Activated T-cell treated with anti-CD3 and anti-CD28 coated beads, Interleukin-2, amount 50 U/mL, for 72 hours (primary cell): ENCODE results near the gene SLC1A1. TPM values are rescaled to one million over a fixed set of nuclear protein-coding genes. Genes with fewer than 3 reads are reported as not detected.
"Not testable (repeated sequence)": the region's sequence is repeated elsewhere in the genome, so short reads cannot be mapped to it uniquely, and the experiment has no call there.

ENCODE experiments used
- ATAC-seq, 2 donors: fragments of 150-1000 bp; cut with Tn5 transposase; replicated peaks in 1 of 2; 2 replicates each; pipeline ENCODE4 v1.10.0; 2021; ENCODE audit warnings: moderate library complexity in 2 of 2, mild to moderate bottlenecking in 1 of 2
- DNase-seq, 2 donors: peaks; one replicate each; pipeline ENCODE4 v3.0.0; 2021 to 2022; ENCODE audit warnings: mixed read lengths in 1 of 2
- H3K27ac Mint-ChIP-seq: one replicate; pipeline ENCODE4 v1.8.0; 2022; ENCODE audit warnings: mild to moderate bottlenecking, moderate library complexity, mixed read lengths
- H3K27me3 Mint-ChIP-seq: one replicate; pipeline ENCODE4 v1.8.0; 2022; ENCODE audit warnings: low read depth, mixed read lengths
- H3K36me3 Mint-ChIP-seq, 2 donors: one replicate each; pipeline ENCODE4 v1.8.0; 2022; ENCODE audit warnings: mixed read lengths in 2 of 2, mild to moderate bottlenecking in 1 of 2; ENCODE audit not compliant: insufficient read depth in 2 of 2
- H3K4me1 Mint-ChIP-seq: one replicate; pipeline ENCODE4 v1.8.0; 2022; ENCODE audit warnings: low read depth, mixed read lengths
- H3K4me3 Mint-ChIP-seq, 2 donors: one replicate each; pipeline ENCODE4 v1.8.0; 2022; ENCODE audit warnings: mild to moderate bottlenecking in 2 of 2, mixed read lengths in 2 of 2, moderate library complexity in 2 of 2
- H3K9me3 Mint-ChIP-seq, 2 donors: one replicate each; pipeline ENCODE4 v1.8.0; 2022; ENCODE audit warnings: mixed read lengths in 2 of 2
- total RNA-seq, 2 donors: library from RNA; stranded (reverse); gene quantifications; one replicate each; pipeline ENCODE4 v1.2.3, GENCODE V29; 2022

The SLC1A1 gene
- total RNA-seq, 2 donors from 2014 or later, result 0.14 to 0.23 TPM

GRCh38 chr9:4537581-4537980, 47.3 kb downstream of the SLC1A1 start:
- no peak for ATAC-seq
- Mint-ChIP-seq H3K27me3 (no peaks in the 10 kb centered on the region), H3K27ac (no peak overlapping the region)

GRCh38 chr9:4538107-4538506, 47.8 kb downstream of the SLC1A1 start:
- ATAC-seq (no peak), DNase-seq (no peak)
- Mint-ChIP-seq H3K4me1 (peaks cover 9% of the 10 kb centered on the region), H3K27me3 (no peaks in the 10 kb centered on the region), H3K4me3 (no peak overlapping the region), H3K27ac (no peak overlapping the region), H3K9me3 (peaks cover 1 to 2% of the 10 kb centered on the region in 2 donors), H3K36me3 (peaks cover 0 to 2% of the 10 kb centered on the region in 2 donors)

More at GRCh38 chr9:4537581-4537980, 47.3 kb downstream of the SLC1A1 start:
- H3K36me3 Mint-ChIP-seq, result peaks cover 0 to 2% of the 10 kb centered on the region in 2 donors
- no peak for DNase-seq
- H3K9me3 Mint-ChIP-seq, result peaks cover 2 to 3% of the 10 kb centered on the region in 2 donors
- no peak overlapping the region for H3K4me3 Mint-ChIP-seq
- H3K4me1 Mint-ChIP-seq, result peaks cover 9% of the 10 kb centered on the region

GRCh38 chr9:4538621-4539020, 48.4 kb downstream of the SLC1A1 start:
- no peak for DNase-seq

GRCh38 chr9:4540425-4540824, 50.2 kb downstream of the SLC1A1 start:
- ATAC-seq (no peak), DNase-seq (no peak)
- Mint-ChIP-seq H3K27me3 (no peaks in the 10 kb centered on the region), H3K27ac (no peak overlapping the region), H3K9me3 (peaks cover 0 to 2% of the 10 kb centered on the region in 2 donors), H3K36me3 (peaks cover 0 to 2% of the 10 kb centered on the region in 2 donors), H3K4me3 (no peak overlapping the region), H3K4me1 (no peaks in the 10 kb centered on the region)

More at GRCh38 chr9:4538621-4539020, 48.4 kb downstream of the SLC1A1 start:
- Mint-ChIP-seq H3K4me3 (no peak overlapping the region), H3K36me3 (peaks cover 0 to 2% of the 10 kb centered on the region in 2 donors), H3K9me3 (peaks cover 1 to 2% of the 10 kb centered on the region in 2 donors), H3K27ac (no peak overlapping the region), H3K27me3 (no peaks in the 10 kb centered on the region), H3K4me1 (peaks cover 7% of the 10 kb centered on the region)
- ATAC-seq, result no peak

- Mint-ChIP-seq H3K27ac (no peak overlapping the region), H3K9me3 (peaks cover 0 to 2% of the 10 kb centered on the region in 2 donors), H3K36me3 (peaks cover 0 to 2% of the 10 kb centered on the region in 2 donors), H3K4me1 (no peaks in the 10 kb centered on the region), H3K4me3 (no peak overlapping the region), H3K27me3 (no peaks in the 10 kb centered on the region)
- DNase-seq (no peak), ATAC-seq (no peak)
Observed at GRCh38 chr9:4541281-4541680, 51.0 kb downstream of the SLC1A1 start.

- H3K27ac Mint-ChIP-seq, result no peak overlapping the region
- H3K4me3 Mint-ChIP-seq, result no peak overlapping the region
- H3K36me3 Mint-ChIP-seq, result peaks cover 0 to 2% of the 10 kb centered on the region in 2 donors
- DNase-seq (no peak), ATAC-seq (no peak)
- H3K27me3 Mint-ChIP-seq, result no peaks in the 10 kb centered on the region
- H3K9me3 Mint-ChIP-seq, result peaks cover 0 to 2% of the 10 kb centered on the region in 2 donors
- H3K4me1 Mint-ChIP-seq, result no peaks in the 10 kb centered on the region
Observed at GRCh38 chr9:4541856-4542255, 51.6 kb downstream of the SLC1A1 start.

- not testable (repeated sequence) for ATAC-seq, H3K4me3 Mint-ChIP-seq, H3K36me3 Mint-ChIP-seq, H3K27ac Mint-ChIP-seq, DNase-seq, H3K9me3 Mint-ChIP-seq, H3K27me3 Mint-ChIP-seq
- H3K4me1 Mint-ChIP-seq, result peaks cover 15% of the 10 kb centered on the region
Observed at GRCh38 chr9:4544714-4545113, 54.4 kb downstream of the SLC1A1 start.

- no peak overlapping the region for H3K4me3 Mint-ChIP-seq
- ATAC-seq (no peak), DNase-seq (no peak)
- H3K27me3 Mint-ChIP-seq, result no peaks in the 10 kb centered on the region
- no peak overlapping the region for H3K27ac Mint-ChIP-seq
- H3K9me3 Mint-ChIP-seq, result peaks cover 0 to 2% of the 10 kb centered on the region in 2 donors
- H3K36me3 Mint-ChIP-seq, result peaks cover 0 to 2% of the 10 kb centered on the region in 2 donors
- peaks cover 31% of the 10 kb centered on the region for H3K4me1 Mint-ChIP-seq
Observed at GRCh38 chr9:4547016-4547415, 56.7 kb downstream of the SLC1A1 start.

GRCh38 chr9:4548811-4549725, 58.8 kb downstream of the SLC1A1 start:
- DNase-seq, result no peak
- peaks cover 33% of the 10 kb centered on the region for H3K4me1 Mint-ChIP-seq
- no peak overlapping the region for H3K4me3 Mint-ChIP-seq
- H3K27me3 Mint-ChIP-seq, result no peaks in the 10 kb centered on the region
- H3K27ac Mint-ChIP-seq, result no peak overlapping the region
- H3K36me3 Mint-ChIP-seq, result peaks cover 0 to 2% of the 10 kb centered on the region in 2 donors
- no peak for ATAC-seq
- H3K9me3 Mint-ChIP-seq, result peaks cover 0 to 2% of the 10 kb centered on the region in 2 donors

- H3K27me3 Mint-ChIP-seq, result no peaks in the 10 kb centered on the region
- H3K36me3 Mint-ChIP-seq, result peaks cover 0 to 2% of the 10 kb centered on the region in 2 donors
- no peak for ATAC-seq
- no peak overlapping the region for H3K4me3 Mint-ChIP-seq
- peaks cover 0 to 2% of the 10 kb centered on the region in 2 donors for H3K9me3 Mint-ChIP-seq
- H3K27ac Mint-ChIP-seq, result no peak overlapping the region
- peaks cover 41% of the 10 kb centered on the region for H3K4me1 Mint-ChIP-seq
- no peak for DNase-seq
Observed at GRCh38 chr9:4549751-4550295, 59.6 kb downstream of the SLC1A1 start.

- DNase-seq, result no peak
- H3K9me3 Mint-ChIP-seq, result no peaks in the 10 kb centered on the region
- peak; percentile 22 to 60 for ATAC-seq
- no peak overlapping the region for H3K27ac Mint-ChIP-seq
- no peaks in the 10 kb centered on the region for H3K36me3 Mint-ChIP-seq
- no peaks in the 10 kb centered on the region for H3K27me3 Mint-ChIP-seq
- peaks cover 45% of the 10 kb centered on the region for H3K4me1 Mint-ChIP-seq
- H3K4me3 Mint-ChIP-seq, result no peak overlapping the region
Observed at GRCh38 chr9:4550777-4551484, 60.7 kb downstream of the SLC1A1 start.

- ATAC-seq (no peak), DNase-seq (no peak)
- Mint-ChIP-seq H3K4me1 (peaks cover 37% of the 10 kb centered on the region), H3K27me3 (no peaks in the 10 kb centered on the region), H3K27ac (no peak overlapping the region), H3K36me3 (no peaks in the 10 kb centered on the region), H3K4me3 (no peak overlapping the region), H3K9me3 (no peaks in the 10 kb centered on the region)
Observed at GRCh38 chr9:4553951-4554381, 63.7 kb downstream of the SLC1A1 start.

GRCh38 chr9:4555236-4555635, 65.0 kb downstream of the SLC1A1 start:
- ATAC-seq (no peak), DNase-seq (no peak)
- no peaks in the 10 kb centered on the region for H3K27me3 Mint-ChIP-seq
- H3K9me3 Mint-ChIP-seq, result no peaks in the 10 kb centered on the region
- H3K4me1 Mint-ChIP-seq, result peaks cover 25% of the 10 kb centered on the region
- no peak overlapping the region for H3K27ac Mint-ChIP-seq
- no peaks in the 10 kb centered on the region for H3K36me3 Mint-ChIP-seq
- no peak overlapping the region for H3K4me3 Mint-ChIP-seq
